HG02943 (cell line): ENCODE data around the gene HECW1.
"Not testable (repeated sequence)": the region's sequence is repeated elsewhere in the genome, so short reads cannot be mapped to it uniquely, and the experiment has no call there.

Experiments
- ATAC-seq: cut with Tn5 transposase; IDR thresholded peaks from one replicate; pipeline ENCODE4 v1.9.1; 2021; ENCODE audit warnings: mild to moderate bottlenecking, low read depth, moderate library complexity; ENCODE audit not compliant: unreplicated experiment

Gene HECW1

GRCh38 chr7:43201912-43202311, 89.5 kb downstream of the HECW1 start:
- ATAC-seq: no peak

- ATAC-seq: no peak
Observed at GRCh38 chr7:43204081-43204480, 91.6 kb downstream of the HECW1 start.

GRCh38 chr7:43205171-43205795, 92.8 kb downstream of the HECW1 start:
- no peak for ATAC-seq

GRCh38 chr7:43208242-43208641, 95.8 kb downstream of the HECW1 start:
- ATAC-seq: no peak

- ATAC-seq: not testable (repeated sequence)
Observed at GRCh38 chr7:43210539-43210938, 98.1 kb downstream of the HECW1 start.

- ATAC-seq: no peak
Observed at GRCh38 chr7:43211286-43211685, 98.8 kb downstream of the HECW1 start.

GRCh38 chr7:43211693-43212092, 99.2 kb downstream of the HECW1 start:
- no peak for ATAC-seq

GRCh38 chr7:43212921-43213320, 100.5 kb downstream of the HECW1 start:
- ATAC-seq: no peak

GRCh38 chr7:43215061-43215460, 102.6 kb downstream of the HECW1 start:
- ATAC-seq: no peak

GRCh38 chr7:43217055-43217454, 104.6 kb downstream of the HECW1 start:
- no peak for ATAC-seq

GRCh38 chr7:43218901-43219300, 106.5 kb downstream of the HECW1 start:
- not testable (repeated sequence) for ATAC-seq

GRCh38 chr7:43220250-43220649, 107.8 kb downstream of the HECW1 start:
- no peak for ATAC-seq

- no peak for ATAC-seq
Observed at GRCh38 chr7:43220742-43221141, 108.3 kb downstream of the HECW1 start.

GRCh38 chr7:43229801-43230200, 117.4 kb downstream of the HECW1 start:
- no peak for ATAC-seq

- no peak for ATAC-seq
Observed at GRCh38 chr7:43232366-43232765, 119.9 kb downstream of the HECW1 start.

GRCh38 chr7:43234073-43234472, 121.6 kb downstream of the HECW1 start:
- no peak for ATAC-seq

GRCh38 chr7:43234968-43235367, 122.5 kb downstream of the HECW1 start:
- ATAC-seq: no peak

GRCh38 chr7:43240565-43240964, 128.1 kb downstream of the HECW1 start:
- no peak for ATAC-seq

- no peak for ATAC-seq
Observed at GRCh38 chr7:43242628-43243255, 130.3 kb downstream of the HECW1 start.

- ATAC-seq: no peak
Observed at GRCh38 chr7:43244232-43244631, 131.8 kb downstream of the HECW1 start.

- no peak for ATAC-seq
Observed at GRCh38 chr7:43244784-43245183, 132.3 kb downstream of the HECW1 start.

GRCh38 chr7:43247757-43248156, 135.3 kb downstream of the HECW1 start:
- no peak for ATAC-seq
